NCI-H128 (cell line): ENCODE results near the gene CDHR2.
"Not testable (repeated sequence)": the region's sequence is repeated elsewhere in the genome, so short reads cannot be mapped to it uniquely, and the experiment has no call there.

Experiments
- DNase-seq: peaks from one replicate; lab custom pipeline; 2025; ENCODE audit not compliant: unreplicated experiment; lab: John Stamatoyannopoulos, UW

The CDHR2 gene

DNA sequence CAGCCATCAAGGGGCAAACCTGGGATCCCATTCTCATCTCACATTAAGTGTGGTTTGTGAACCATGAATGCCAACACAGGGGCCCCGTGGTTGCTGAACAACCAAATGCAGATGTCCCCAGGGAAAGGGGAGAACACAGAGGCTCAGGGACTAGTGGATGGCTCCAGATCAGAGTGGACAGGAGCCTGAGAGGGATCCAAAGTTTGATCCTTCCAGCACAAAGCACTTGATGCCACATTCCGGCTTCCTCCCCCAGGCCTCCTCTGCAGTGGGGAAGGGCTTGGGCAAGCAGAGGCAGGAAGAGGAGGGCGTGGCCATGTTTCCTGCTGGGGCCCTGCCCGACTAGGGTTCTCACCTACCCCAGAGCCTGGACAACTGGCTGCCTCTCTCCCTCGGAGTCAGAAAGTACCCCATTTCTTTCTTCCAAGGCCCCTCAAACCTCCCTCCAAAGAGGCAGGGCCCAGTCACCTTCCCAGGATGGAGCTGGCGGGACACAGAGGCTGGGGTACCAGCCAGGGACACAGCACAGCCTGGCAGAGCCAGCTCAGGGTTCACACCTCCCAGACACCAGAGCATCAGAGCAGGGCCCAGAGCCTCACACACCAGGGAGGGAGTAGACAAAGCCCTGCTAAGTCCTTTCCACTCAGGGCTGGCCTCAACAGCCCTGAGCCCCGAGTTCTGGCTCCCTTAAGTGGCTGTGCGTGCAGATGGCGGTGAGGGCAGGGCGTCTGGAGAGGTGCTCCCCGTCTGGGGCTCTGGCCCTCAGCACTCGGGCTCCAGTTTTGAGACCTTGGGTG is 7.6 kb upstream of the CDHR2 start:
- DNase-seq, result peak; percentile 4

DNA sequence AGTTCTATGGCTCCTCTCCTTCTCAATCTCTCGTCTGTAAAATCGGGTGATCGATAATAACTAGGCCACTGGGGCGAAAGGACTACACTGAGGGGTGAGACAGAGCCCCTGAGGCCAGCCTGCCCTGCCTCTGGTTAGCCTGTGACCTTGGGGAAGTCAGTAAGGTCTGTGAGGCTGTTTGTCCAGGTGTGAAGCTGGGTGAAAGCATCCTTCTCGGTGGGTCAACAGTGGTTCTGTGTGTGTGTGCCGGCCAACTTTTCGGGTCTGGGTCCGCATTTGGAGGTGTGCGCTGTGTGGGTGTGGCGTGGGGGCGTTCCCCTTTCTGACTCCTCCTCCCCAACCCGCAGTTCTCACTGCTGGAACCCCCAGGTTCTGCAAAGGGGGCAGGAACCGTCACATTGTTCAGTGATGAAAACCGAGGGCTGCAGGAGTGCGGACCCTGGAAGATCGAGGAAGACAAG is 7.0 kb upstream of the CDHR2 start:
- DNase-seq, result no peak

- DNase-seq, result no peak
Observed at GRCh38 chr5:176542596-176543427, 6.3 kb upstream of the CDHR2 start.

- DNase-seq, result peak; percentile 39
Observed at GRCh38 chr5:176543428-176544182, 5.5 kb upstream of the CDHR2 start.

GRCh38 chr5:176545388-176545736 is 3.8 kb upstream of the CDHR2 start:
- DNase-seq, result no peak

DNA sequence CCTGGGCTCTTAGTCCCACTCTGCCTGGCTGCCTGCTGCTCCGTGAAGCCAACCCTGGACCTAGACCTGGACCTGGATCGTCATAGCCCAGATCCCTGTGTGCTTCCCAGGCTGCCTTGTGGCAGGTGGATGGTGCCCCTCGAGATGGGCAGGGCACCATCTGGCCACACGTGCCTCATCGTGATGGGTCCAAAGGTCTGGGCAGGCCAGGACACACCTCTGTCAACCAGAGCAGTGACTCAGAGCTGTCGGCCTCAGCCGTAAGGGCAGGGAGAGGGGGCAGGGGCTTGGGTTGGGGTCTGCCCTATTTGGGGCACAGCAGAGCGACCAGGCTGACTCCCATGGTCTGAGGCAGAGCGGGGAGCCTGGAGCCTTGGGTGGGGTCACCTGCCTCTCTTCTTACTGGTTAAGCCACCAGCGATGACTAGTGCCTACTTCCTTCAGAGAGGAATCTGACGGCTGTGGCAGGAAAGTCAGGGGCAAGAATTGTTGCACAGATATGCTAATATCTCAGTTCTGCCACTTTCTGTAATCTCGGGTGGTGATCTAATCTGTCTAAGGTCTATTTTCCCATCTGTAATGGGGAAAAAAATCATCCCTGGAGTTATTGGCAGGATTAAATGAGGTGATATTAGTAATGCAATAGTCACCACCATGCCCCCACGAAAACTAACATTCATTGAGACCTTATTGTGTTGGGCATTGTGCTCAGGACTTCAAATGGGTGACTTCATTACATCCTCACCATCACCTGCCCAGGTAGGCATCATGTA is 3.2 kb upstream of the CDHR2 start:
- no peak for DNase-seq

GRCh38 chr5:176547802-176548201 is 1.3 kb upstream of the CDHR2 start:
- DNase-seq, result no peak

DNA sequence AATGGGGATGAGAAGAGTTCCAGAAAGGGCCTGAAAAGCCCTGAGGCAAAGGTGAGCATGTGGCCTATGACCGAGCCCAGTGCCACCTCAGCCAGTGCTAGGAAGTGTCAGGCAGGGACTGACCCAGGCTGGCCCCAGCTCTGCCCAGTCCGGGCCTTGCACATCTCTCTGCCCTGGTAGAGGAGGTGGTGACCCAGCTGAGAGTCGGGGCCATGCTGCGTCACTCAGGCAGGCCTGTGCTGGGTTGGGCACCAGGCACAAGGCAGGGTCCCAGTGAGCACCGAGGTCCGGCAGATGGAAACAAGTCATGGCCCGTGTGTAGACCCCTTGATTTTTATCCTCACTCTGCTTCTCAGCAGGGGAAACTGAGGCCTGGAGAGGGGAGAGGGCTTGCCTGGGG is 729 bp downstream of the CDHR2 start:
- no peak for DNase-seq

DNA sequence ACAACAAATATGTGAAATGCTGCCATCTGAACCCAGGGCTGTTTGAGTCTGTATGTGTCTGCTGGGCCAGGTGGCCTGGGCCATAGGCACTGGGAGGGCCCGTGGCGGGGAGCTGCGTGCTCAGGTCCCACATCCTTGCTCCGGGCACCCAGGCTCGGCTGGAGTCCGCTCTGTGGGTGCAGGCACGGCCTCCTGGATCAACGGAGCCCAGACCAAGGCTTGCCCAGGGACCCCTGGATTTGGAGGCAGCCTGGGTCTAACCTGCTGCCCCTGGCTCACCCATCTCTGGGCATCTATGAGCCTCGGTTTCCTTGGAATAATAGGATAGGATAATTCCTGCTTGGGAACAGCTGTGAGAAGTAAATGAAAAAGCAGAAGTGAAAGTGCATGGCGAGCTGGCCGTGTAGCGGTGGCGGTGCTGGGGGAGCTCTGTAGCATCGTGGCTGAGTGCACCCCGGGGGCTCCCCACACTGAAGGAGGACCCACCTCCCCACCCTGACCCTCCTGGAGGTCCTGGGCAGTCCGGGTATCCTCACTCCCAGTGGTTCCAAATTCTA is 1.2 kb downstream of the CDHR2 start:
- DNase-seq, result no peak

DNA sequence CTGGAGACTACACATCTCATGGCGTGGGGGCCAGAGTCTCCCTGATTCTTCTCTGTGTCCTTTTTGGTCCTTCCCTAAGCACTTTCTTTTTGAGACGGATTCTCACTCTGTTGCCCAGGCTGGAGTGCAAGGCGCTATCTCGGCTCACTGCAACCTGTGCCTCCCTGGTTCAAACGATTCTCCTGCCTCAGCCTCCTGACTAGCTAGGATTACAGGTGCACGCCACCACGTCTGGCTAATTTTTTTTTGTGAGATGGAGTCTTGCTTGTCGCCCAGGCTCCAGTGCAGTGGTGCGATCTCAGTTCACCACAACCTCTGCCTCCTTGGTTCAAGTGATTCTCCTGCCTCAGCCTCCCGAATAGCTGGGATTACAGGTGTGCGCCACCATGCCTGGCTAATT is 1.8 kb downstream of the CDHR2 start:
- not testable (repeated sequence) for DNase-seq

- no peak for DNase-seq
Observed at GRCh38 chr5:176552332-176552869, 3.3 kb downstream of the CDHR2 start.

DNA sequence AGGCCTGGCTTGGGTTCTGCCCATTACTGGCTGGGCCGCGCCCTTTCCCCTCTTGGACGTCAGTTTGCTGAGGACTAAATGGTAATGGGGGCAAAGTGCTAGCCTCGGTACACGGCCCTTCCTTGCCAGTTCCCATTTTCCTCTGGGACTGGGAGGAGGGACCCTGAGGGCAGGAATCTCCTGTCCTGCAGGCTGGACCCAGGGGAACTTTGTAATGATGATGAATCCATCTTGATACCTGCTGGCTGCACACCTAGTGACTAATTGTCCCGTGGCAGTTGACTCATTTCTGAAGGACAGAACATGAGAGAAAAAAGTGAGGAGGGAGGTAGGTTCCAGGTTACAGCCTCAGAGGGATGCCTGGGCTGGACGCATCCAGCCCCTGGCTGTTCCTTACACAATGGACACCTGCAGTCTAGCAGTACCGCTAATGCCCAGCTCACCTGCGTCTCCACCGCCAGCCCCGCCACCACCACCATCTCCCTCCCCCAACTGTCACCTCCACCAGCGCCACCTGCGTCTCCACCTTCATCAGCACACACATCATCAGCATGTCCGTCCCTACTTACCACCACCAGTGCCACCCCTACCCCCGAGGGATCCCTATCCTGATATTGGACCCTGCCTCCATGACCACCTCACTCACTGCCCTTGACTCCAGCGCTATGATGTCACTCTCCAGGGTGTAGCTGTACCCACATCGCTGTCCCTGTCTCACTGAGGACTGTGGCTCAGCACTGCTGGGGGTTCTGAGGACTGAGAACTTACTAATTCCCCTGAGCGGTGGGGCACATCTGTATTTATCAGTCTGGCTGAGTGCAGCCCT is 4.3 kb downstream of the CDHR2 start:
- DNase-seq, result no peak

DNA sequence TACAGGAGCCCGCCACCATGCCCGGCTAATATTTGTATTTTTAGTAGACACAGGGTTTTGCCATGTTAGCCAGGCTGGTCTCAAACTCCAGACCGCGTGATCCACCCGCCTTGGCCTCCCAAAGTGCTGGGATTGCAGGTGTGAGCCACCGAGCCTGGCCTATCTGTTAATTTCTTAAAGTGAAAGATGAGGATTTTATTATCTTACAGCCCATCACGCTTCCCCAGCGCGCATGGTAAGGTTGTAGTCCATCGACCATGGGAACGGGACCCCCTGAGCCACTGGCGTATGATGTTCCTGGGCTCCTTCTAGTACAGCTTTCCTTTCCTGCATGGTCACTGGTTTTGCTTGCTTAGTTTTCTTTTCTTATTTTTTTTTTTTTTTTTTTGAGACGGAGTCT is 8.7 kb downstream of the CDHR2 start:
- no peak for DNase-seq

DNA sequence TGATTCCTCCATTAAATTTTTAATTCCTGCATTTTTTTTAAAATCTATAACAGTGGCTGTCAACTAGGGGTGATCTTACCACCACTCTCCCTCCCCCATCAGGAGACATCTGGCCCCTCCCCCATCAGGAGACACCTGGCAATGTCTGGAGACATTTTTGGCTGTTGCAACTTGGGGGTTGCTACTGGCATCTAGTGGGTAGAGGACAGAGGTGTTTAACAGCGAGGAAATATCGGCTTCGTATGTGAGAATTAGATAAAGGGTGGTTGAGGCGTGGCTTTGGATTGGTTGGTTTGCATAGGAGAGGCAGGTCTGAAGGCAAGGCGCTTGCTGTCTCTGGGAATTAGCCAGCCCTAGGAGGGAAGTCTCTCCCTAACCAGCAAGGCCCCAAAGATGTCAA is 10.5 kb downstream of the CDHR2 start:
- no peak for DNase-seq

GRCh38 chr5:176560364-176560763 is 11.2 kb downstream of the CDHR2 start:
- no peak for DNase-seq

DNA sequence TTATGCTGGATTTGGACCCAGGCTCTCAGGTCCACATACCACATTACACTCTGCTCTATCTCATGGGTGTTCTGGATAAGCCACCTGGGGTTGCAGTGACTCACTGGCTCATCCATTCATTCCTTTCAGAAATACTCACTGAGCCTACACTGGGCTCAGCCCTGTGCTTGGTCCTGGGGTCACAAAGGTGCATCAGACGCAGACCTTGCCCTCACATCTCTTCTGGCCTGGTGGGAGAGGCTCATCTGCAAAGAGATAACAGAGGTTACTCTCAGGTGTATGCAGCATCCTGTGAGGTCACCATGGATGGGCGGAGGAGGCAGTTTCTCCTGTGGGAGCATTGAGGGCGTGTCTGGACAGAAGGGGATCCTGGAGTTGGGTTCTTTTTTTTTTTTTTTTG is 12.1 kb downstream of the CDHR2 start:
- DNase-seq, result no peak

GRCh38 chr5:176562189-176562588 is 13.0 kb downstream of the CDHR2 start:
- DNase-seq, result no peak

- DNase-seq, result no peak
Observed at GRCh38 chr5:176564002-176564401, 14.9 kb downstream of the CDHR2 start.

DNA sequence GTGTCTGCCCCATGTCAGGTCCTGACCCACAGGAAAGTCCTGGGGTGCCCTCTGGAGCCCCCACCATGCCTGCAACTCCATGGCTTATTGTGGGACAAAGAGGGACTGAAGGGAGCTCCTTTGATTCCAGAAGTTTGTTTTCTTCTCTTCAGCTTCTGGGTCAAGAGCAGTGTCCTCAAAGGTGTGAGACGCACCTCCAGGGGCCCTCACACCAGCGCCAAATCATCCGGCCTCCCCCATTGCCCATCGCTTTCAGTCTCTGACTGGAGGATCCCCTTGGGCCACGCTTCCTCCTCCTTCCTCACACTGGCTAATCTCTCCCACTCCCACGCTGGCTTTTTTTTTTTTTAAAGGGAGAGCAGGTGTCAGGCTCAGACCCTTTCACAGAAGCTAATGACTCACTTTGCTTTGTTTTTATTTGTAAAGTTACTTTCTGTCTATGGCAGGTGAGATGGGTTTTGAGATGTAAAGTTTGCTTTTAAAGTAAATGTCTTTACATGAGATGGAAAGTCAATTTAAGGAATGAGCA is 16.7 kb downstream of the CDHR2 start:
- no peak for DNase-seq
